Esophagus muscularis mucosa (tissue), 4 donors: ENCODE results near the gene AREL1. TPM values are rescaled to one million over a fixed set of nuclear protein-coding genes. Genes with fewer than 3 reads are reported as not detected.

ENCODE experiments used
- DNase-seq: peaks from one replicate; pipeline ENCODE4 v3.0.0-alpha.2; 2017; ENCODE audit errors: extremely low spot score
- H3K27ac ChIP-seq, 4 donors: fragments of 200-600 bp; sonication (generic); replicated peaks in 1 of 4; 1 replicate in 3 of 4; 2 replicates in 1 of 4; pipeline ENCODE4 v1.5.1; 2016 to 2019; ENCODE audit warnings: mild to moderate bottlenecking in 1 of 4
- H3K27me3 ChIP-seq, 4 donors: fragments of 200-600 bp; sonication (generic); one replicate each; pipeline versions ENCODE4 v1.5.1 to v1.6.0; 2016 to 2019
- H3K36me3 ChIP-seq, 4 donors: fragments of 200-600 bp; sonication (generic); one replicate each; pipeline ENCODE4 v1.5.1; 2016 to 2019
- H3K4me1 ChIP-seq, 4 donors: fragments of 200-600 bp; sonication (generic); one replicate each; pipeline ENCODE4 v1.5.1; 2016 to 2019
- H3K4me3 ChIP-seq, 4 donors: fragments of 200-600 bp; sonication (generic); 1 replicate in 2 of 4; 2 replicates in 2 of 4; pipeline ENCODE4 v1.5.1; 2016 to 2019; ENCODE audit warnings: mild to moderate bottlenecking in 4 of 4, moderate library complexity in 1 of 4
- H3K9me3 ChIP-seq, 4 donors: fragments of 200-600 bp; sonication (generic); 1 replicate in 3 of 4; 2 replicates in 1 of 4; pipeline ENCODE4 v1.5.1; 2016 to 2019
- CTCF ChIP-seq, 3 experiments: fragments of 200-600 bp in 2 of 3; fragments of 450-650 bp in 1 of 3; sonication (generic) in 2 of 3; IDR thresholded peaks; one replicate each; pipeline ENCODE4 v1.5.1; 2017 to 2019; ENCODE audit warnings: antibody characterized with exemption in 3 of 3, mild to moderate bottlenecking in 2 of 3, moderate library complexity in 1 of 3
- EP300 ChIP-seq: sonication (generic); formaldehyde crosslinking; IDR thresholded peaks from one replicate; pipeline ENCODE4 v1.6.1; 2017; ENCODE audit warnings: antibody characterized with exemption
- POLR2A ChIP-seq: fragments of 450-650 bp; IDR thresholded peaks from one replicate; pipeline ENCODE4 v1.6.1; 2017; ENCODE audit warnings: antibody characterized with exemption, moderate library complexity, mild to moderate bottlenecking, low read depth
- POLR2AphosphoS5 ChIP-seq, 2 donors: sonication (generic); formaldehyde crosslinking; IDR thresholded peaks; one replicate each; pipeline ENCODE4 v1.6.1; 2017; ENCODE audit warnings: antibody characterized with exemption in 2 of 2
- WGBS: methylation state at CpG from one replicate; pipeline ENCODE4 v1.1.5; 2018; 5-methylcytosine and 5-hydroxymethylcytosine counted together
- intact Hi-C: fragments of 100-400 bp; cut with DNase I; formaldehyde crosslinking; loops from one replicate; pipeline ENCODE4 v1.15.1; 2023
- total RNA-seq, 4 donors: library from RNA; depleted of rRNA; stranded (reverse); fragments of >200 nt; gene quantifications; one replicate each; pipeline versions ENCODE4 v1.1.0 to v1.2.1, GENCODE V29; 2016

The AREL1 gene
- total RNA-seq, 4 donors from 2014 or later = 12.3 to 21.6 (median 16.2) TPM

GRCh38 chr14:74704656-74705055 is 8.2 kb downstream of the AREL1 start:
- H3K9me3 ChIP-seq = no peaks in the 10 kb centered on the region
- no peak overlapping the region for H3K4me3 ChIP-seq
- H3K4me1 ChIP-seq = peaks cover 0 to 14% (median 3%) of the 10 kb centered on the region in 4 donors
- no peak for TF ChIP-seq POLR2AphosphoS5 (IDR thresholded peaks at IDR 0.05)
- TF ChIP-seq EP300 = no peak
- TF ChIP-seq CTCF (IDR thresholded peaks at IDR 0.05) = no peak
- no peak for TF ChIP-seq POLR2A
- WGBS = 60% methylated on average over 2 of the region's 2 CpGs
- H3K27ac ChIP-seq = no peak overlapping the region
- intact Hi-C loops = no loop called here
- DNase-seq = no peak
- no peaks in the 10 kb centered on the region for H3K27me3 ChIP-seq
- no peaks in the 10 kb centered on the region for H3K36me3 ChIP-seq

GRCh38 chr14:74703043-74703442 is 9.8 kb downstream of the AREL1 start:
- no peak overlapping the region for H3K27ac ChIP-seq
- H3K9me3 ChIP-seq = no peaks in the 10 kb centered on the region
- H3K36me3 ChIP-seq = no peaks in the 10 kb centered on the region
- peaks cover 0 to 5% (median 0%) of the 10 kb centered on the region in 4 donors for H3K4me1 ChIP-seq
- DNase-seq = no peak
- intact Hi-C loops = no loop called here
- TF ChIP-seq EP300 (no peak), POLR2AphosphoS5 (IDR thresholded peaks at IDR 0.05) (no peak), POLR2A (no peak), CTCF (IDR thresholded peaks at IDR 0.05) (no peak)
- 95% methylated on average over 3 of the region's 3 CpGs for WGBS
- H3K4me3 ChIP-seq = no peak overlapping the region
- H3K27me3 ChIP-seq = no peaks in the 10 kb centered on the region

- Histone ChIP-seq H3K4me1 (peaks cover 0 to 5% (median 0%) of the 10 kb centered on the region in 4 donors), H3K27ac (no peak overlapping the region), H3K9me3 (no peaks in the 10 kb centered on the region), H3K36me3 (peaks cover 0 to 6% (median 1%) of the 10 kb centered on the region in 4 donors), H3K27me3 (no peaks in the 10 kb centered on the region), H3K4me3 (no peak overlapping the region)
- intact Hi-C loops = no loop called here
- no peak for TF ChIP-seq EP300
- no peak for TF ChIP-seq POLR2A
- no peak for TF ChIP-seq POLR2AphosphoS5 (IDR thresholded peaks at IDR 0.05)
- no peak for TF ChIP-seq CTCF (IDR thresholded peaks at IDR 0.05)
- no peak for DNase-seq
- WGBS = 100% methylated on average over 2 of the region's 2 CpGs
Measured at GRCh38 chr14:74702293-74702692, 10.6 kb downstream of the AREL1 start.

GRCh38 chr14:74698465-74698864 is 14.4 kb downstream of the AREL1 start:
- peaks cover 0 to 6% (median 2%) of the 10 kb centered on the region in 4 donors for H3K36me3 ChIP-seq
- no peak overlapping the region for H3K4me3 ChIP-seq
- no peaks in the 10 kb centered on the region for H3K27me3 ChIP-seq
- no peaks in the 10 kb centered on the region for H3K9me3 ChIP-seq
- H3K27ac ChIP-seq = no peak overlapping the region
- TF ChIP-seq CTCF (IDR thresholded peaks at IDR 0.05) (no peak), POLR2AphosphoS5 (IDR thresholded peaks at IDR 0.05) (no peak), EP300 (no peak), POLR2A (no peak)
- WGBS = 88% methylated on average over 4 of the region's 4 CpGs
- intact Hi-C loops = no loop called here
- DNase-seq = no peak
- peaks cover 0 to 4% (median 0%) of the 10 kb centered on the region in 4 donors for H3K4me1 ChIP-seq

- WGBS = 88% methylated on average over 2 of the region's 2 CpGs
- Histone ChIP-seq H3K9me3 (no peaks in the 10 kb centered on the region), H3K4me3 (no peak overlapping the region), H3K36me3 (peaks cover 0 to 6% (median 2%) of the 10 kb centered on the region in 4 donors), H3K4me1 (peaks cover 0 to 4% (median 1%) of the 10 kb centered on the region in 4 donors), H3K27me3 (no peaks in the 10 kb centered on the region), H3K27ac (no peak overlapping the region)
- TF ChIP-seq CTCF (IDR thresholded peaks at IDR 0.05) (no peak), POLR2A (no peak), POLR2AphosphoS5 (IDR thresholded peaks at IDR 0.05) (no peak)
- intact Hi-C loops = no loop called here
- no peak for DNase-seq
Measured at GRCh38 chr14:74697976-74698375, 14.9 kb downstream of the AREL1 start.
